ENCODE data around the gene PAGE2.

- TF ChIP-seq, protein P1, sequence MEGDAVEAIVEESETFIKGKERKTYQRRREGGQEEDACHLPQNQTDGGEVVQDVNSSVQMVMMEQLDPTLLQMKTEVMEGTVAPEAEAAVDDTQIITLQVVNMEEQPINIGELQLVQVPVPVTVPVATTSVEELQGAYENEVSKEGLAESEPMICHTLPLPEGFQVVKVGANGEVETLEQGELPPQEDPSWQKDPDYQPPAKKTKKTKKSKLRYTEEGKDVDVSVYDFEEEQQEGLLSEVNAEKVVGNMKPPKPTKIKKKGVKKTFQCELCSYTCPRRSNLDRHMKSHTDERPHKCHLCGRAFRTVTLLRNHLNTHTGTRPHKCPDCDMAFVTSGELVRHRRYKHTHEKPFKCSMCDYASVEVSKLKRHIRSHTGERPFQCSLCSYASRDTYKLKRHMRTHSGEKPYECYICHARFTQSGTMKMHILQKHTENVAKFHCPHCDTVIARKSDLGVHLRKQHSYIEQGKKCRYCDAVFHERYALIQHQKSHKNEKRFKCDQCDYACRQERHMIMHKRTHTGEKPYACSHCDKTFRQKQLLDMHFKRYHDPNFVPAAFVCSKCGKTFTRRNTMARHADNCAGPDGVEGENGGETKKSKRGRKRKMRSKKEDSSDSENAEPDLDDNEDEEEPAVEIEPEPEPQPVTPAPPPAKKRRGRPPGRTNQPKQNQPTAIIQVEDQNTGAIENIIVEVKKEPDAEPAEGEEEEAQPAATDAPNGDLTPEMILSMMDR (conservative IDR thresholded peaks at IDR 0.05; ENCODE audit: low read depth in 2 of 2), result no peak
- TF ChIP-seq REST (IDR thresholded peaks at IDR 0.05; ENCODE audit: unreplicated experiment), result no peak
- TF ChIP-seq EZH2 (IDR thresholded peaks at IDR 0.05; ENCODE audit: low read depth, unreplicated experiment), result no peak
- no peak for TF ChIP-seq JUNB (IDR thresholded peaks at IDR 0.05; ENCODE audit: unreplicated experiment)
Observed at GRCh38 chrX:55072286-55072685, 16.5 kb upstream of the PAGE2 start.
